Fibroblast of mammary gland (primary cell): ENCODE data around the gene TRIM34.
A peak's percentile ranks its signal among the peaks of the same experiment; 100 is the strongest.

ENCODE experiments used
- DNase-seq: peaks from one replicate; pipeline ENCODE4 v3.0.0-alpha.2; 2010; ENCODE audit warnings: low read depth
- H3K4me3 ChIP-seq: 2 replicates; pipeline ENCODE4 v1.5.1; 2011; ENCODE audit warnings: low read depth, mild to moderate bottlenecking, low read length, moderate library complexity; ENCODE audit not compliant: control insufficient read depth
- CTCF ChIP-seq: conservative IDR thresholded peaks from 2 replicates; pipeline ENCODE4 v1.5.1; 2011; ENCODE audit warnings: low read depth, low read length, inconsistent platforms; ENCODE audit not compliant: control insufficient read depth, insufficient read depth

TRIM34 gene

GRCh38 chr11:5620651-5621521 is 3.9 kb upstream of the TRIM34 start:
- peak; percentile 83 for DNase-seq
- TF ChIP-seq CTCF = no peak
- H3K4me3 ChIP-seq = no peak overlapping the region

GRCh38 chr11:5621580-5621979 is 3.2 kb upstream of the TRIM34 start:
- no peak for TF ChIP-seq CTCF
- DNase-seq = no peak
- no peak overlapping the region for H3K4me3 ChIP-seq

- no peak overlapping the region for H3K4me3 ChIP-seq
- no peak for TF ChIP-seq CTCF
Observed at GRCh38 chr11:5622802-5623201, 2.0 kb upstream of the TRIM34 start.

GRCh38 chr11:5625281-5625680 is 480 bp downstream of the TRIM34 start:
- no peak for TF ChIP-seq CTCF
- DNase-seq = no peak
- H3K4me3 ChIP-seq = peak overlapping the region; percentile 66

More at GRCh38 chr11:5622802-5623201, 2.0 kb upstream of the TRIM34 start:
- no peak for DNase-seq

GRCh38 chr11:5626196-5626595 is 1.4 kb downstream of the TRIM34 start:
- no peak overlapping the region for H3K4me3 ChIP-seq
- DNase-seq = peak; percentile 49
- TF ChIP-seq CTCF = no peak

GRCh38 chr11:5631417-5631816 is 6.6 kb downstream of the TRIM34 start:
- DNase-seq = no peak
- TF ChIP-seq CTCF = no peak
- H3K4me3 ChIP-seq = no peak overlapping the region
